IMR-90 (cell line): ENCODE measurements around the gene CRACR2B. TPM values are rescaled to one million over a fixed set of nuclear protein-coding genes. Genes with fewer than 3 reads are reported as not detected.

ENCODE experiments used
- ATAC-seq: fragments of 200-7000 bp; cut with Tn5 transposase; 2 replicates; pipeline ENCODE4 v1.9.1; 2020; ENCODE audit warnings: low read depth, mild to moderate bottlenecking, moderate library complexity
- BruUV-seq: library from RNA; stranded (reverse); fragments of 400-500 nt; replicated peaks from 2 replicates; lab custom pipeline; 2021; lab: Mats Ljungman, UMichigan
- CTCF ChIA-PET: fragments of 300-600 bp; formaldehyde crosslinking; extraction: SDS; loops from one replicate; lab custom pipeline; 2021; ENCODE audit warnings: antibody characterized with exemption; lab: Yijun Ruan, JAX
- POLR2A ChIA-PET: fragments of 300-600 bp; sonication (Branson Sonifier 250); formaldehyde crosslinking; loops from one replicate; lab custom pipeline; 2022; ENCODE audit warnings: antibody characterized with exemption; ENCODE audit not compliant: unreplicated experiment; lab: Charles Lee
- DNase-seq: peaks from one replicate; pipeline ENCODE4 v3.0.0; 2013
- H2AFZ ChIP-seq: replicated peaks from 2 replicates; pipeline ENCODE3; 2013; ENCODE audit warnings: low read length, mild to moderate bottlenecking; ENCODE audit not compliant: poor library complexity
- H2AK5ac ChIP-seq: 2 replicates; pipeline ENCODE4 v1.6.1; 2013; ENCODE audit warnings: low read depth, low read length, inconsistent platforms
- H2AK9ac ChIP-seq: replicated peaks from 2 replicates; pipeline ENCODE3; 2013; ENCODE audit warnings: mild to moderate bottlenecking, low read depth, low read length, moderate library complexity; ENCODE audit not compliant: poor library complexity
- H2BK120ac ChIP-seq: 2 replicates; pipeline ENCODE4 v1.6.1; 2013; ENCODE audit warnings: low read depth, low read length, inconsistent platforms
- H2BK15ac ChIP-seq: 3 replicates; pipeline ENCODE4 v1.6.1; 2013; ENCODE audit warnings: low read depth, low read length, inconsistent platforms
- H2BK20ac ChIP-seq: 2 replicates; pipeline ENCODE4 v1.6.1; 2013; ENCODE audit warnings: low read depth, mild to moderate bottlenecking, inconsistent platforms, low read length, moderate library complexity
- H2BK5ac ChIP-seq: 2 replicates; pipeline ENCODE4 v1.6.1; 2013; ENCODE audit warnings: mild to moderate bottlenecking, low read depth, low read length, inconsistent platforms; ENCODE audit not compliant: poor library complexity, severe bottlenecking
- H3K14ac ChIP-seq: replicated peaks from 2 replicates; pipeline ENCODE4 v1.6.1; 2013; ENCODE audit warnings: low read depth, low read length, inconsistent platforms
- H3K18ac ChIP-seq: 2 replicates; pipeline ENCODE4 v1.6.1; 2013; ENCODE audit warnings: low read depth, low read length, control low read depth
- H3K23ac ChIP-seq: 2 replicates; pipeline ENCODE4 v1.6.1; 2013; ENCODE audit warnings: low read depth, low read length, inconsistent platforms
- H3K27ac ChIP-seq: 2 replicates; pipeline ENCODE4 v1.5.1; 2013; ENCODE audit warnings: mild to moderate bottlenecking, control low read depth, low read length; ENCODE audit not compliant: insufficient read depth
- H3K27me3 ChIP-seq: 2 replicates; pipeline ENCODE4 v1.6.1; 2013; ENCODE audit warnings: low read length; ENCODE audit not compliant: control insufficient read depth, insufficient read depth
- H3K36me3 ChIP-seq: 2 replicates; pipeline ENCODE4 v1.6.1; 2013; ENCODE audit warnings: low read length, mixed read lengths; ENCODE audit not compliant: control insufficient read depth, insufficient read depth
- H3K4ac ChIP-seq: 2 replicates; pipeline ENCODE4 v1.6.1; 2013; ENCODE audit warnings: low read depth, low read length, inconsistent platforms
- H3K4me1 ChIP-seq: 2 replicates; pipeline ENCODE4 v1.6.1; 2013; ENCODE audit warnings: low read length, mixed read lengths; ENCODE audit not compliant: control insufficient read depth, insufficient read depth
- H3K4me2 ChIP-seq: 2 replicates; pipeline ENCODE4 v1.6.1; 2013; ENCODE audit warnings: low read depth, mild to moderate bottlenecking, control low read depth, low read length, moderate library complexity
- H3K4me3 ChIP-seq: 2 replicates; pipeline ENCODE4 v1.5.1; 2013; ENCODE audit warnings: low read depth, mild to moderate bottlenecking, control low read depth, low read length, moderate library complexity; ENCODE audit not compliant: insufficient read depth
- H3K56ac ChIP-seq: 2 replicates; pipeline ENCODE4 v1.6.1; 2013; ENCODE audit warnings: low read length, inconsistent platforms; ENCODE audit not compliant: insufficient read depth; ENCODE audit errors: extremely low read depth
- H3K79me1 ChIP-seq, 2 experiments: 2 replicates each; pipeline ENCODE4 v1.6.1; 2013; ENCODE audit warnings: low read length in 2 of 2, inconsistent platforms in 1 of 2, low read depth in 1 of 2
- H3K9ac ChIP-seq: 2 replicates; pipeline ENCODE4 v1.6.1; 2013; ENCODE audit warnings: low read depth, low read length, control low read depth
- H3K9me1 ChIP-seq: 2 replicates; pipeline ENCODE4 v1.6.1; 2013; ENCODE audit warnings: low read length, inconsistent platforms; ENCODE audit not compliant: insufficient read depth
- H3K9me3 ChIP-seq: 2 replicates; pipeline ENCODE4 v1.6.1; 2013; ENCODE audit warnings: low read length; ENCODE audit not compliant: control insufficient read depth, insufficient read depth
- H4K20me1 ChIP-seq: 2 replicates; pipeline ENCODE4 v1.6.1; 2013; ENCODE audit warnings: low read length, inconsistent platforms; ENCODE audit not compliant: insufficient read depth
- H4K5ac ChIP-seq: 2 replicates; pipeline ENCODE4 v1.6.1; 2013; ENCODE audit warnings: mild to moderate bottlenecking, low read depth, low read length, control low read depth
- H4K8ac ChIP-seq, 2 experiments: 2 replicates each; pipeline ENCODE4 v1.6.1; 2013; ENCODE audit warnings: low read depth in 2 of 2, low read length in 2 of 2, control low read depth in 1 of 2, inconsistent platforms in 1 of 2
- H4K91ac ChIP-seq: 2 replicates; pipeline ENCODE4 v1.6.1; 2013; ENCODE audit warnings: low read depth, low read length, inconsistent platforms; ENCODE audit not compliant: insufficient read depth
- CEBPB ChIP-seq: IDR thresholded peaks from 2 replicates; pipeline ENCODE4 v1.6.1; 2012; ENCODE audit warnings: low read depth, low read length, improper control_type of control experiment
- CHD1 ChIP-seq: IDR thresholded peaks from 2 replicates; pipeline ENCODE4 v1.6.1; 2012; ENCODE audit warnings: low read depth, low read length, improper control_type of control experiment
- ELK1 ChIP-seq: fragments of 150-350 bp; IDR thresholded peaks from 2 replicates; pipeline ENCODE4 v1.6.1; 2016; ENCODE audit warnings: low read depth, mild to moderate bottlenecking, low read length, moderate library complexity, borderline replicate concordance
- MAFK ChIP-seq: IDR thresholded peaks from 2 replicates; pipeline ENCODE4 v1.6.1; 2012; ENCODE audit warnings: low read depth, low read length, improper control_type of control experiment
- NFE2L2 ChIP-seq: fragments of 150-350 bp; IDR thresholded peaks from 2 replicates; pipeline ENCODE4 v1.6.1; 2016; ENCODE audit warnings: low read depth, mild to moderate bottlenecking, low read length
- RAD21 ChIP-seq: IDR thresholded peaks from 2 replicates; pipeline ENCODE4 v1.6.1; 2012; ENCODE audit warnings: low read length, improper control_type of control experiment
- RFX5 ChIP-seq: IDR thresholded peaks from 2 replicates; pipeline ENCODE4 v1.8.0; 2012; ENCODE audit warnings: low read depth, mild to moderate bottlenecking, low read length, moderate library complexity
- SMC3 ChIP-seq: fragments of 150-350 bp; IDR thresholded peaks from 2 replicates; pipeline ENCODE4 v1.6.1; 2016; ENCODE audit warnings: low read depth, mild to moderate bottlenecking, antibody characterized with exemption, low read length, moderate library complexity
- USF2 ChIP-seq: fragments of 150-350 bp; IDR thresholded peaks from 2 replicates; pipeline ENCODE4 v1.6.1; 2017; ENCODE audit warnings: mild to moderate bottlenecking, antibody characterized with exemption, low read length, low read depth
- WGBS, 2 experiments: methylation state at CpG; one replicate each; pipeline versions ENCODE4 v1.1.5 to v1.1.7; 2013; ENCODE audit warnings: missing lambda C conversion rate in 2 of 2; ENCODE audit not compliant: insufficient read length in 1 of 2; ENCODE audit errors: extremely low coverage in 2 of 2; 5-methylcytosine and 5-hydroxymethylcytosine counted together
- dilution Hi-C: fragments of 300-500 bp; cut with HindIII; formaldehyde crosslinking; loops from one replicate; pipeline ENCODE4 v1.14.3; 2018; ENCODE audit warnings: low sequenced_read_pairs; ENCODE audit not compliant: unreplicated experiment
- in situ Hi-C: fragments of 300-500 bp; cut with MboI; formaldehyde crosslinking; loops from 3 replicates; pipeline ENCODE4 v1.14.3; 2019; ENCODE audit warnings: low sequenced_read_pairs, inconsistent platforms, mixed read lengths
- intact Hi-C: fragments of 100-400 bp; cut with micrococcal nuclease; formaldehyde crosslinking; loops from 2 replicates; pipeline ENCODE4 v1.10.0; 2022
- polyA plus RNA-seq, 3 experiments: library from polyadenylated mRNA; depleted of rRNA; stranded (reverse); fragments of >200 nt; gene quantifications; 2 replicates each; pipeline ENCODE4 v1.2.3, GENCODE V29; 2012; ENCODE audit warnings: low replicate concordance in 1 of 3
- total RNA-seq: library from RNA; depleted of rRNA; stranded (reverse); fragments of >200 nt; gene quantifications from 2 replicates; pipeline ENCODE4 v1.2.3, GENCODE V29; 2012

The CRACR2B gene
- total and polyA plus RNA-seq, 2 of the 4 experiments (the other 2 are of a cell fraction): 0.54 to 2.5 TPM

DNA sequence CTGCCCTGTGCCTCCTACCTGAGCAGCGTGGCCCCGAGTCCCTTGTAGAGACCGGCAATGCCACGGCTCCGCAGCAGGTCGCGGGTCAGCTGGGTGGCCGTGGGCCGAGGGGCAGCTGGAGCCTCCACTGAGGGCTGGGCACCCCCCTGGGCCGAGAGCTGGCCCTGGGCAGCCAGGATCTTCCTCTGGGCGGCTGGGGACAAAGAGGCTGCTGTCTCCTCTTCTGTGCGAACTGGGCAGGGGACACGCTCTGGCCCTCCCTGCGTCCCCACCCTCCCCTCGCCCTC lies 35.2 kb upstream of the CRACR2B start:
- no peak overlapping the region for H2BK5ac ChIP-seq
- H3K4ac ChIP-seq: no peak overlapping the region
- H4K8ac ChIP-seq: no peak overlapping the region
- no peaks in the 10 kb centered on the region for H3K27me3 ChIP-seq
- peaks cover 0 to 27% of the 10 kb centered on the region in 2 experiments; a peak in 3 of 4 replicates for H3K79me1 ChIP-seq
- no peaks in the 10 kb centered on the region for H3K9me3 ChIP-seq
- H2BK120ac ChIP-seq: no peak overlapping the region
- DNase-seq: no peak
- H4K91ac ChIP-seq: no peak overlapping the region
- no peak overlapping the region for H3K4me3 ChIP-seq
- H4K20me1 ChIP-seq: peaks cover 13% of the 10 kb centered on the region
- H2AFZ ChIP-seq: no peak overlapping the region
- ATAC-seq: no peak
- ChIA-PET POLR2A (interaction anchor here (0.6 kb wide), 1 partner anchor 89 kb away, joined by 3 read pairs; no protein-coding TSS in a partner anchor), CTCF (no interaction called here)
- WGBS, 2 experiments: 95% methylated on average over 11 of the region's 15 CpGs; no CpG with 5 or more reads in 1 of the 2 experiments
- H2BK20ac ChIP-seq: no peak overlapping the region
- no peak overlapping the region for H3K56ac ChIP-seq
- H3K4me2 ChIP-seq: no peak overlapping the region
- dilution Hi-C loops (no loop called here), intact Hi-C loops (no loop called here), in situ Hi-C loops (no loop called here)
- H3K18ac ChIP-seq: no peak overlapping the region
- H3K23ac ChIP-seq: no peak overlapping the region
- peaks cover 6% of the 10 kb centered on the region; the same call in 1 of the 2 replicates for H3K9me1 ChIP-seq
- no peak for TF ChIP-seq SMC3
- TF ChIP-seq CEBPB: no peak
- no peak for TF ChIP-seq ELK1
- TF ChIP-seq CHD1: no peak
- TF ChIP-seq RAD21: no peak
- TF ChIP-seq USF2: no peak
- TF ChIP-seq NFE2L2: no peak
- no peak for TF ChIP-seq RFX5
- TF ChIP-seq MAFK: no peak
- no peak overlapping the region for H2AK5ac ChIP-seq
- no peak overlapping the region for H2BK15ac ChIP-seq
- no peak overlapping the region for H3K27ac ChIP-seq
- no peak overlapping the region for H4K5ac ChIP-seq
- no peak overlapping the region for H3K9ac ChIP-seq
- BruUV-seq: no TSS peak
- no peak overlapping the region for H2AK9ac ChIP-seq
- peaks cover 23% of the 10 kb centered on the region; the same call in 1 of the 2 replicates for H3K36me3 ChIP-seq
- H3K14ac ChIP-seq: no peak overlapping the region
- peaks cover 14% of the 10 kb centered on the region for H3K4me1 ChIP-seq
